ENCODE data around the gene MSH3.

DNA sequence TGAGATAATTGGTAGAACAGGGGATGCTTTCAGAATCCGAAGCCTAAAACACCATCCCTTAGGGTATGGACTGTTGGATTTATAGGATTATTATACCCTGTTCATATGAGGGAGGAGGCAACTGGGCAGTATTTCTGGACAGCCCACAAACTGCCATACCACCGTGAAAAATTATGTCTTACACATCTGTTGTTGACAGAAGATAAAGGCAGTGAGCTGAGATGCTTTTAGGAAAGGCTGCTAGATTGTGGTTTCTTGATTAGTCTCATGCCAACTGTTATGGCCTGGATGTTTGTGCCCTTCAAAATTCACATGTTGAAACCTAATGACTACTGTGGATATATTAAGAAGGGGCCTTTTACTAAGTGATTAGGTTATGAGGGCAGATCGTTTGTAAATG lies 84.0 kb downstream of the MSH3 start:
- TF ChIP-seq, protein P1, sequence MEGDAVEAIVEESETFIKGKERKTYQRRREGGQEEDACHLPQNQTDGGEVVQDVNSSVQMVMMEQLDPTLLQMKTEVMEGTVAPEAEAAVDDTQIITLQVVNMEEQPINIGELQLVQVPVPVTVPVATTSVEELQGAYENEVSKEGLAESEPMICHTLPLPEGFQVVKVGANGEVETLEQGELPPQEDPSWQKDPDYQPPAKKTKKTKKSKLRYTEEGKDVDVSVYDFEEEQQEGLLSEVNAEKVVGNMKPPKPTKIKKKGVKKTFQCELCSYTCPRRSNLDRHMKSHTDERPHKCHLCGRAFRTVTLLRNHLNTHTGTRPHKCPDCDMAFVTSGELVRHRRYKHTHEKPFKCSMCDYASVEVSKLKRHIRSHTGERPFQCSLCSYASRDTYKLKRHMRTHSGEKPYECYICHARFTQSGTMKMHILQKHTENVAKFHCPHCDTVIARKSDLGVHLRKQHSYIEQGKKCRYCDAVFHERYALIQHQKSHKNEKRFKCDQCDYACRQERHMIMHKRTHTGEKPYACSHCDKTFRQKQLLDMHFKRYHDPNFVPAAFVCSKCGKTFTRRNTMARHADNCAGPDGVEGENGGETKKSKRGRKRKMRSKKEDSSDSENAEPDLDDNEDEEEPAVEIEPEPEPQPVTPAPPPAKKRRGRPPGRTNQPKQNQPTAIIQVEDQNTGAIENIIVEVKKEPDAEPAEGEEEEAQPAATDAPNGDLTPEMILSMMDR (conservative IDR thresholded peaks at IDR 0.05; ENCODE audit: low read length) = no peak
- no peak for TF ChIP-seq EZH2phosphoT487 (IDR thresholded peaks at IDR 0.05; ENCODE audit: borderline replicate concordance)

Measured in Loucy (cell line).